Measurements from ENCODE around the gene COL2A1.

Gene COL2A1

GRCh38 chr12:47989666-47990065 lies 14.6 kb downstream of the COL2A1 start:
- no peak for DNase-seq (ENCODE audit: low read depth)

GRCh38 chr12:47989023-47989417 lies 15.3 kb downstream of the COL2A1 start:
- no peak for DNase-seq (ENCODE audit: low read depth)

- no peak for DNase-seq (ENCODE audit: low read depth)
Observed at GRCh38 chr12:47988073-47989022, 15.9 kb downstream of the COL2A1 start.

- no peak for DNase-seq (ENCODE audit: low read depth)
Observed at GRCh38 chr12:47987411-47988072, 16.7 kb downstream of the COL2A1 start.

- no peak for DNase-seq (ENCODE audit: low read depth)
Observed at GRCh38 chr12:47986832-47987231, 17.4 kb downstream of the COL2A1 start.

- no peak for DNase-seq (ENCODE audit: low read depth)
Observed at GRCh38 chr12:47986291-47986660, 18.0 kb downstream of the COL2A1 start.

GRCh38 chr12:47985596-47986290 lies 18.5 kb downstream of the COL2A1 start:
- no peak for DNase-seq (ENCODE audit: low read depth)

GRCh38 chr12:47984331-47984801 lies 19.9 kb downstream of the COL2A1 start:
- no peak for DNase-seq (ENCODE audit: low read depth)

GRCh38 chr12:47983541-47984115 lies 20.6 kb downstream of the COL2A1 start:
- DNase-seq (ENCODE audit: low read depth): no peak

- no peak for DNase-seq (ENCODE audit: low read depth)
Observed at GRCh38 chr12:47982770-47983169, 21.5 kb downstream of the COL2A1 start.

- DNase-seq (ENCODE audit: low read depth): no peak
Observed at GRCh38 chr12:47982311-47982710, 22.0 kb downstream of the COL2A1 start.

- DNase-seq (ENCODE audit: low read depth): no peak
Observed at GRCh38 chr12:47981496-47982260, 22.6 kb downstream of the COL2A1 start.

GRCh38 chr12:47980779-47981495 lies 23.3 kb downstream of the COL2A1 start:
- no peak for DNase-seq (ENCODE audit: low read depth)

GRCh38 chr12:47980197-47980596 lies 24.1 kb downstream of the COL2A1 start:
- DNase-seq (ENCODE audit: low read depth): no peak

GRCh38 chr12:47979686-47980085 lies 24.6 kb downstream of the COL2A1 start:
- DNase-seq (ENCODE audit: low read depth): no peak

- no peak for DNase-seq (ENCODE audit: low read depth)
Observed at GRCh38 chr12:47979166-47979565, 25.1 kb downstream of the COL2A1 start.

- no peak for DNase-seq (ENCODE audit: low read depth)
Observed at GRCh38 chr12:47978598-47978873, 25.7 kb downstream of the COL2A1 start.

GRCh38 chr12:47977772-47978597 lies 26.3 kb downstream of the COL2A1 start:
- no peak for DNase-seq (ENCODE audit: low read depth)

- no peak for DNase-seq (ENCODE audit: low read depth)
Observed at GRCh38 chr12:47977046-47977771, 27.1 kb downstream of the COL2A1 start.
